ENCODE measurements around the gene SLFNL1.
A peak's percentile ranks its signal among the peaks of the same experiment; 100 is the strongest.

Gene SLFNL1

GRCh38 chr1:41021526-41022308 is at the start of gene SLFNL1:
Gene SLFNL1, minus strand, starts transcription at chr1:41021725. Its CDS starts 1,065 bp downstream, at chr1:41020660.
- DNase-seq, result peak; percentile 14

- DNase-seq, result no peak
These were observed 35.4 kb upstream of the SLFNL1 start for GRCh38 chr1:41056907-41057306.

DNA sequence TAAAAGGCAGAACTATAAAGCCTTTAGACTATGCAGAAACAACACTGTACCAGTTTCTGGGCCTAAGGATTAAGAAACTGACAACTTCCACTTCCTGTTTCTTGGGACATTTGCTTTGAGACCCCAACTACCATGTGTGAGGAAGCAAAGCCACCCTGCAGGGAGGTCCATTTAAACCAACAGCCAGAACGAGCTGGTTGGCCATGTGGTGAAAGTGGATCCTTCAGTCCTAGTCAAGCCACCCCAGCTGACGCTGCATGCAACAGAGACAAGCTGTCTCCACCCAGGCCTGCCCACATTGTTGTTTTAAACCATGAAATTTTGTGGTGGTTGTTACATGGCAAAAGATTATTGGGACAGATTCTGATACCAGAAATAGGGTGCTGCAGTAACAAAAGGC is 31.8 kb upstream of the SLFNL1 start:
- DNase-seq, result no peak

- no peak for DNase-seq
These were observed 29.5 kb upstream of the SLFNL1 start for GRCh38 chr1:41051022-41051421.

- DNase-seq, result no peak
These were observed 27.0 kb upstream of the SLFNL1 start for GRCh38 chr1:41048540-41048939.

- DNase-seq, result no peak
These were observed 24.8 kb upstream of the SLFNL1 start for GRCh38 chr1:41046347-41046775.

DNA sequence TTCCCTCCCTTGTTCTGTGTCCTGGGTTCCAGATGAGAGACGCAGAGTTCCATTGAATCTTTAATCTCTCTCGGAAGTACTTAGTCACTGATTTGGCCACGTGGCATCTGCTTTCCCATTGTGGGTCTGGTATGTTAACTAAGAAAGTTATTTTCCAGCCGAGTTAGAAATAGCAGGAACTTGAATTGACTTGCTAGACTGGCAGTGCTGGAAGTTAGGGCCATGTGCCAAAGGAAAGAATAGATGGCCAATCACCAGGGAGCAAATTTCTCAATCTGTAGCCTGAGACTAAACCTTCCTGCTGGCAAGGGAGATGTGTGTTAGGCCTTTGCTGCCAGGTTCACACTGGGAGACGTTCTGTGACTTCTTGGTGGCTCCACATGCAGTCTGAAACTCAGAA is 24.2 kb upstream of the SLFNL1 start:
- no peak for DNase-seq

DNA sequence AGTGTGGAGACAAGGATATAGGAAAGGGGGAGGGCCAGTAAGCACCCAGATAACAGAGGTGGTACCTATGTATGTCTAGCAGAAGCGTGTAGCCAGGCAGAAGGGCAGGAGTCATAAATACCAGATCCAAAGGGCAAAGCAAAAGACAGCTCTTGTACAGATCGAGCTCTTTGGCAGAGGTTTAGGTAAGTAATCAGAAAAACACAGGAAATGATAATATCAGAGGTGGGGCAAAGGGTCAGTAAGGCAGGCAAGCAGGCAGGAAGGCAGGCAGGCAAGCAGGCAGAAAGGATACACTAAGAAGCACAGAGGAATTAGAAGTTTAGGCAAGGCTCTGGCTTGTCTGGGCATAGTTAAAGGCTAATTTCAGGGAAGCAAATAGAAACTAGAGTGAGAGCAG is 22.7 kb upstream of the SLFNL1 start:
- no peak for DNase-seq

DNA sequence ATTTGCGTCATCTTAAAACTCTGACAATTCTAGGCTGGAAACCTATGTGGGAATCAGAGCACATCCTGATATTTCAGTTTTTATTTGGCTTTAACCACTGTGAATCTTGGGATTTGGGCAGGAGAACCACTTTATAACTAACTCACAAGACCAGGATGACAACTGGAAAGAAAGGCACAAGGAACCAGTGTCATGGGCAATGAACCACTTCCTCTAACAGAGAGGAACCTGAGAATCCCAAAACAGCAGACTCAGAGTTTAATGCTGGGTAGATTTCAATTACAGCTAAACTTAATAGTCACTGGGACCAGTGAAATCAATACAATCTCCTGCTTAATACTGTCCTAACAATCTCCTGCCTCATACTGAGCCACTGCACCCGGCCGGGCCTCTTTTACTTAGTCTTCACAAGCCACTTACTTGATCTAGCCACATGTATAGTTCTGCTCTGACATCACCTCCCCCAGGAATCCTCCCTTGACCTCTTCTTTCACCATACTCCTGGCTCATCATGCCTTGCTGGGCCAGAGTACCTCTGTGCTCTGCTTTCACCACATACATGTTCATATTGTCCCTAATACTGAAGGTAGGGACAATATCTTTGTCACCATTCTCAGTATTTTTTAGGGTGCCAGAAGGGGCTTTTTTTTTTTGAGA is 20.2 kb upstream of the SLFNL1 start:
- DNase-seq, result no peak

GRCh38 chr1:41038110-41038509 is 16.6 kb upstream of the SLFNL1 start:
- no peak for DNase-seq

DNA sequence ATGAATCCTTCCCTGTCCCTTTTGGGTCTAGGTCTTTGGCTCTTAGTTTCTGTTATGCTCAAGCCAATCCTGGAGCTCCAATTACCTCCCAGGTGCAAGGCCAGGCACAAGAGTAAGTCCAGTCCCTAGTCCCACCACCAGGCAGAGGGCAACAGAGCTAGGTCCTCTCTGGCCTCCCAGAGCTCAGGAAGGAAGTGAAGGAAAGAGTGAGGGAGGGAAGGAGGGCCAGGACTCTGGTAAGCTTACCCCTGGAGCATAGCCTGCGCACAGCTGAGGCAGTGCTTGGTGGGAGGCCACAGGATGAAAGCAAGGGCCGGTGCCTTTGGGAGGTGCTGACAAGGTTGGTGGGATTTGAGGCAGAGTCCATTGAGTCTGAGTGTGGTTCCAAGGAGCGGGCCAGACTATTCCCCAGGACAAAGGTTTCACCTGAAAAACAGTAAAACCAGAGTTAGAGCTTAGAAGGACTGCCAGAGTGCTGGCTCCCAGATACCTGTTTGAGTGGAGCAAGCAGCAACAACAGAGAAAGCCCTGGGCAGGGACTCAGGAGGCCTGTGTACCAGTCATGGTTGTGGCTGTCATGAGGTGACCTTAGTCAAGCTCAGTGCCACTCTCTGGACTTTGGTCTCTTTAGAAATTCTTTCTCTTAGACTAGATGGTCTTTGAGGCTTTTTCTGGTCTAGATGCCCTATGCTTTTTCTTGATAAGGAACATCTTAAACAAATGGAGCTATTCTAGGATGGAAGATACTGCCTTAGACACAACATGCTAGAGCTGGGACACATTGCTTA is 15.8 kb upstream of the SLFNL1 start:
- no peak for DNase-seq

- no peak for DNase-seq
These were observed 11.7 kb upstream of the SLFNL1 start for GRCh38 chr1:41033272-41033671.

DNA sequence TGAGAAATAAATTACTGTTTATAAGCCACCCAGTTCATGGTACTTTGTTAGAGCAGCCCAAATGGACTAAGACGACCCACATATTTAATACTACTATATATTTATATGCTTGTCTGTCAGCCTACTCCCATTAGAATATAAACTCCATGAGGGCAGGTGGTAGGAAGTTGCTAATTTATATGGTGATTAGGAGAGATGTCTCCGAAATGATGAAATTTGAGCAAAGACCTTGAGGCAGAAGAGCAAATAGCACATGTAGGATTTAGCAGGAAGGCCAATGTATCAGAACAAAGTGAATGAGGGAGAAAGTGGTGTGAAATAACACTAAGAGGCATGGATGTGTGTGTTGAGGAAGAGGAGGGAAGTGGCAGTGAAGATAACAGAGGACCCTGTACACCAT is 10.6 kb upstream of the SLFNL1 start:
- DNase-seq, result no peak

- no peak for DNase-seq
These were observed 9.5 kb upstream of the SLFNL1 start for GRCh38 chr1:41030872-41031616.

GRCh38 chr1:41028034-41028642 is 6.6 kb upstream of the SLFNL1 start:
- DNase-seq, result no peak

- DNase-seq, result no peak
These were observed 4.7 kb upstream of the SLFNL1 start for GRCh38 chr1:41025979-41026819.

DNA sequence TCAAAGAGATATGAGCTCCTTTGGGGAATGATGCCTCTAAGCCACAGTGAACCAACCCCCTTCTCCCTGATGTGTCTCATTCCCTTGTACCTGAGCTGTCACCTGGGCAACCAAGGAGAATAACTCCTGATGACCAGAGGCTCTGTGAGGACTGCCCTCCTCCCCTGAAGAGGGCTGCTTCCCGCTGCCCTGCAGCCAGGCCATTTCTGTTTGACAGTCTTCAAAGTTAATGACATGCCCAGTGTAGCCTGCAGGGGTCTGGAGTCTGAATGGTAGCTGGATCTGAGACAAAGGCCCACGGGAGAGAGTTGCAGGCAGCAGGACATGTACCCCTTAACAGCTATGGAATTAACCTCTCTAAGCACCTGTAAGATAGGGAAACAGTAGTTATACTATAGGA is 3.4 kb upstream of the SLFNL1 start:
- DNase-seq, result no peak

GRCh38 chr1:41023279-41023990 is 1.9 kb upstream of the SLFNL1 start:
- DNase-seq, result no peak

GRCh38 chr1:41022424-41022823 is 899 bp upstream of the SLFNL1 start:
- DNase-seq, result no peak

DNA sequence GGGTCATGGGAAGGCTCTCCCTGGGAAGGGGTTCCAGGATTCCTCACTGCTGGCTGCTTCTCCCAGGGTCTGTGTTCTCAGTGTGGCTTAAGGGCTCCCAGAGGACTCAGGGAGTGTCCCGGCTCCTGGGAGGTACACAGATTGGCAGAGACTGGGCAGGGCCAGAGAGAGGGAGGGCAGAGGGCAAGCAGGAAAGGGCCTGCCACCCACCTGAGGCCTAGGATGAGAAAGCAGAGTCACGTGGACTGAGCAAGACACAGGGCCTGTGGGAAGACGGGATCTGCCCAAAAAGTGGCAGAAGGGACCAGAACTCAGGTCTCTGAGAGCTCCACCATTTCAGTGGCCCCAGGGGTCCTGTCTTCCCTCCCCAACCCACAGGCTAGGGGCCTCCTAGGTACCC is 871 bp downstream of the SLFNL1 start:
- no peak for DNase-seq

DNA sequence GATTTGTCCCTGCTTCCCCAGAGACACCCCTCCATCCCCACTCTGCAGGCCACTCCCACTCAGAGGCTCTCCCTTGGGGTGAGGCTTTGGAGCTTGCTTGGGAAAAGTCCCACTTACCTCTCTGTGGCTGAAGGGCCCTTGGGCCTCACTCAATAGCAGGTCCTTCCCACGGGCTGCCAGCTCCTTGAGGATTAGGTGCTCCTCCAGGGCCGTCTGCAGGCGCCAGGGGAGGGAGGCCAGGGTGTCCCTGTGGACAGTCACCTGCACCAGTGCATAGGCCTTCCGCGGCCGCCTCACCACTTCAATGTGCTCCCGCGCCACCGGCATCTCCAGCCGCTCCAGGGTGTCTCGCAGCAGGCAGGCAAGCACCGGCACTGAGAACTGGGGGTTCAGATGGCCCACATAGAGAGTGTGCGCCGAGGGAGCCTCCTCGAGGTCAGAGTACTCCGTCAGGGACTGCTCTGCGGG is 1.4 kb downstream of the SLFNL1 start:
- DNase-seq, result no peak
